GM12872 (cell line): ENCODE measurements around the gene TGM6.

Source experiments
- CTCF ChIP-seq: IDR thresholded peaks from 3 replicates; pipeline ENCODE4 v1.5.1; 2011; ENCODE audit warnings: low read depth, mild to moderate bottlenecking, low read length, moderate library complexity; ENCODE audit not compliant: insufficient read depth

TGM6 gene

GRCh38 chr20:2349801-2350200, 30.9 kb upstream of the TGM6 start:
- no peak for TF ChIP-seq CTCF

- TF ChIP-seq CTCF, result no peak
Measured at GRCh38 chr20:2350606-2351005, 30.1 kb upstream of the TGM6 start.

DNA sequence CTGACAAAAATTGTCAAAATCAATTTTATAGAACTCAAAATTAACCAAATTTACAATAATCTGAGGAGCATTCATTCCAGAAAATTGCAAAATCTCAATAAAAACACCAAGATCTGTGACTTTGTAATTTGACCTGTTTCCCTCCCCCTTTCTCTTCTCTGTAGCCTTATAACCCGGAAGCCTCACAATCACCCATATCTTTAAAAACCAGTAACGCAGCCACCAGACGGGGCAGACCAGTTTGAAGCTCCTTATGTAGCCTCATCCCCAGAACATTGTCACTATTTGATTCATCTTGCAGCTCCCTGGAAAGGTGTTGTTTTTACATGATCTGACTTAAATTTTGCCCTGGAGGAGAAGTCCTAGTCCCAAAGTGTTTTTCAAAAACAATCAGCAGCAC, 27.5 kb upstream of the TGM6 start:
- TF ChIP-seq CTCF, result no peak

DNA sequence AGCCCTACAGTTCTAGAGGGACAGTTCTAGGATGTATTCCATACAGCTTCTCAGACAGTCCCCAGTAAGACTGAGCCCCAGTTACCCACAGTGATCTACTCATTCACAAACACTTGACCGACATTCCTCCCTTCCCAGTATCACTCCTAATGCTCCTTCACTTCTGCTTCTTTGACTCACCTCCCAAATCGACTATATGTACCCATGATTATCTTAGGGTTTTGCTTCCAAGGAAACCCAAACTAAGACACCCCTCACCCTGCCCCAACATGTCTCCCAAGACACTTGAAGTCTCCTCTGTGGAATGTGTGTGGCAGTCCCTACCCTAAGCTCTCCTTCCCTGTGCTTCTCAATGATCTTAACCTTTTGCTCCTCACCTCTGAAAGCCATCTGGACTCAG, 23.6 kb upstream of the TGM6 start:
- no peak for TF ChIP-seq CTCF

DNA sequence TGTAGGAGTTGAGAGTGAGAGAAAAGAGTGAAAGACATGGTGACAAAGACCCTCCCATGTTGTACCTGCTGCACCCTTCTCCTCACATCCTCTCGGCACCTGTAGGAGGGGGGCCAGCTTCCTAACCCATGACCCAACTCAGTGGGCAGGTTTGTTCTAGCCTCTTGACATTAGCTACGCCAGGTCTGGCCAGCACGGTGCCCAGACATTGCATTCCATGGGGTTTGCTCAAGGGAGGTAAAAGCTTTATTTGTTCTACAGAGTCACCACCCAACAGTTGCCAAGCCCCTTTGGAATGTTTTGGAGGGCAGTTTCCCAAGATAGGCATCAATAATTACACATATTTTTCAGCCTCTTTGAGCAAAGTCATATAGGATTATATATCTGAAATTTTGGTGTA, 22.7 kb upstream of the TGM6 start:
- TF ChIP-seq CTCF, result no peak

GRCh38 chr20:2361035-2361593, 19.6 kb upstream of the TGM6 start:
- no peak for TF ChIP-seq CTCF

- TF ChIP-seq CTCF, result no peak
Measured at GRCh38 chr20:2363187-2363586, 17.5 kb upstream of the TGM6 start.
